SK-N-SH treated with all-trans-retinoic acid at 6 μM for 48 hours (cell line): ENCODE results near the gene HRH2.

ENCODE experiments used
- ATAC-seq: fragments of 200-7000 bp; cut with Tn5 transposase; 3 replicates; pipeline ENCODE4 v1.9.1; 2020; ENCODE audit warnings: mild to moderate bottlenecking, moderate library complexity
- ARNTL ChIP-seq: fragments of 450-650 bp; formaldehyde crosslinking; IDR thresholded peaks from 2 replicates; pipeline ENCODE4 v1.5.0; 2020; ENCODE audit warnings: low read depth, mild to moderate bottlenecking, moderate library complexity, borderline replicate concordance
- BACH2 ChIP-seq: fragments of 250-450 bp; sonication (Bioruptor Pico); IDR thresholded peaks from 2 replicates; pipeline ENCODE4 v1.9.0; 2021; ENCODE audit warnings: mild to moderate bottlenecking, borderline replicate concordance
- CSDC2 ChIP-seq: fragments of 250-450 bp; sonication (Bioruptor Pico); IDR thresholded peaks from 2 replicates; pipeline ENCODE4 v1.5.0; 2020; ENCODE audit warnings: mild to moderate bottlenecking, moderate library complexity
- ESRRG ChIP-seq: fragments of 250-450 bp; sonication (Bioruptor Pico); IDR thresholded peaks from 2 replicates; pipeline ENCODE4 v1.6.1; 2021; ENCODE audit warnings: mild to moderate bottlenecking
- GLIS3 ChIP-seq: fragments of 250-450 bp; sonication (Bioruptor Pico); IDR thresholded peaks from 2 replicates; pipeline ENCODE4 v1.5.0; 2020; ENCODE audit warnings: mild to moderate bottlenecking, moderate library complexity
- ISL1 ChIP-seq: fragments of 250-450 bp; sonication (Bioruptor Pico); IDR thresholded peaks from 2 replicates; pipeline ENCODE4 v2.1.2; 2022; ENCODE audit warnings: mild to moderate bottlenecking, moderate library complexity
- OSR1 ChIP-seq: fragments of 250-450 bp; sonication (Bioruptor Pico); IDR thresholded peaks from 2 replicates; pipeline ENCODE4 v1.8.0; 2022; ENCODE audit warnings: moderate library complexity, mild to moderate bottlenecking, inconsistent platforms
- PPARA ChIP-seq: fragments of 250-450 bp; sonication (Bioruptor Pico); IDR thresholded peaks from 2 replicates; pipeline ENCODE4 v1.5.0; 2020; ENCODE audit warnings: mild to moderate bottlenecking, borderline replicate concordance
- RARB ChIP-seq: fragments of 250-450 bp; sonication (Bioruptor Pico); IDR thresholded peaks from 2 replicates; pipeline ENCODE4 v1.8.0; 2021; ENCODE audit warnings: mild to moderate bottlenecking, moderate library complexity
- SNAI2 ChIP-seq: fragments of 250-450 bp; sonication (Bioruptor Pico); IDR thresholded peaks from 2 replicates; pipeline ENCODE4 v1.5.0; 2020; ENCODE audit warnings: mild to moderate bottlenecking, moderate library complexity
- TCF4 ChIP-seq: fragments of 250-450 bp; sonication (Bioruptor Pico); IDR thresholded peaks from 2 replicates; pipeline ENCODE4 v1.8.0; 2021; ENCODE audit warnings: mild to moderate bottlenecking, moderate library complexity, borderline replicate concordance
- TOX ChIP-seq: fragments of 250-450 bp; sonication (Bioruptor Pico); IDR thresholded peaks from 2 replicates; pipeline ENCODE4 v1.8.0; 2021; ENCODE audit warnings: mild to moderate bottlenecking, moderate library complexity, borderline replicate concordance
- ZFP3 ChIP-seq: fragments of 250-450 bp; sonication (Bioruptor Pico); IDR thresholded peaks from 2 replicates; pipeline ENCODE4 v1.5.0; 2020; ENCODE audit warnings: mild to moderate bottlenecking, moderate library complexity
- ZFP30 ChIP-seq: fragments of 450-650 bp; formaldehyde crosslinking; IDR thresholded peaks from 2 replicates; pipeline ENCODE4 v1.5.0; 2022; ENCODE audit warnings: mild to moderate bottlenecking, moderate library complexity
- ZNF565 ChIP-seq: fragments of 450-650 bp; formaldehyde crosslinking; conservative IDR thresholded peaks from 2 replicates; pipeline ENCODE4 v1.5.0; 2020; ENCODE audit warnings: low read depth, mild to moderate bottlenecking, moderate library complexity
- ZNF70 ChIP-seq: fragments of 450-650 bp; formaldehyde crosslinking; IDR thresholded peaks from 2 replicates; pipeline ENCODE4 v1.5.0; 2020; ENCODE audit warnings: mild to moderate bottlenecking, moderate library complexity
- ZNF8 ChIP-seq: fragments of 450-650 bp; formaldehyde crosslinking; IDR thresholded peaks from 2 replicates; pipeline ENCODE4 v1.5.0; 2020; ENCODE audit warnings: mild to moderate bottlenecking, moderate library complexity
- TF ChIP-seq, protein P1 (sequence below): fragments of 250-450 bp; sonication (Bioruptor Pico); IDR thresholded peaks from 2 replicates; pipeline ENCODE4 v1.8.0; 2021; ENCODE audit warnings: low read depth, mild to moderate bottlenecking, moderate library complexity, borderline replicate concordance
- TF ChIP-seq, protein P2 (sequence below): fragments of 250-450 bp; sonication (Bioruptor Pico); IDR thresholded peaks from 2 replicates; pipeline ENCODE4 v1.5.1; 2020; ENCODE audit warnings: low read depth, mild to moderate bottlenecking, moderate library complexity
- TF ChIP-seq, protein P3 (sequence below): fragments of 250-450 bp; sonication (Bioruptor Pico); IDR thresholded peaks from 2 replicates; pipeline ENCODE4 v1.5.0; 2020; ENCODE audit warnings: mild to moderate bottlenecking, moderate library complexity
- TF ChIP-seq, protein P4 (sequence below): fragments of 250-450 bp; sonication (Bioruptor Pico); IDR thresholded peaks from 2 replicates; pipeline ENCODE4 v1.8.0; 2020; ENCODE audit warnings: mild to moderate bottlenecking, moderate library complexity, borderline replicate concordance
- TF ChIP-seq, protein P5 (sequence below): fragments of 250-450 bp; sonication (Bioruptor Pico); IDR thresholded peaks from 2 replicates; pipeline ENCODE4 v1.5.1; 2021; ENCODE audit warnings: mild to moderate bottlenecking, moderate library complexity

The HRH2 gene

DNA sequence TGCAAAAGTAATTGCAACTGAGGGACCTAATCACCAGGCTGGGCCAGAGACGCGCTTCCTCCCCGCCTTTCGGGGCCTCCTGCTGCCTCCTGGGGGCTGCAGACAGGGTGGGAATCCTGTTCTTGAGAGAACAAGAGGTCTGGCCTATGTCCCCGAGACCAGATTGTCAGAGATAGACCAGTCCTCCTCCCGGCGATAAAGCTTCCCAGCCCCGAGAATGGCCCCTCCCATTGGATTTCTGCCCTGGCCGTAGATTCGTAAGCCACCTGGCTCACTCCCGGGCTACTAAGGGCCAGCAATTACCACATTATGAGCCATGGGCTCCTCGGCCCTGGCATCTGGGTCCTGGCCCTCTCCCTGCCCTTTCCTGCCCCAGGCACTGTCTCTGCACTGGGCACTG is 70.4 kb downstream of the HRH2 start (continued):
- no peak for TF ChIP-seq ZNF565 (CRISPR knock-in tag)
- no peak for TF ChIP-seq ZNF8 (CRISPR knock-in tag)
- TF ChIP-seq, protein P1, sequence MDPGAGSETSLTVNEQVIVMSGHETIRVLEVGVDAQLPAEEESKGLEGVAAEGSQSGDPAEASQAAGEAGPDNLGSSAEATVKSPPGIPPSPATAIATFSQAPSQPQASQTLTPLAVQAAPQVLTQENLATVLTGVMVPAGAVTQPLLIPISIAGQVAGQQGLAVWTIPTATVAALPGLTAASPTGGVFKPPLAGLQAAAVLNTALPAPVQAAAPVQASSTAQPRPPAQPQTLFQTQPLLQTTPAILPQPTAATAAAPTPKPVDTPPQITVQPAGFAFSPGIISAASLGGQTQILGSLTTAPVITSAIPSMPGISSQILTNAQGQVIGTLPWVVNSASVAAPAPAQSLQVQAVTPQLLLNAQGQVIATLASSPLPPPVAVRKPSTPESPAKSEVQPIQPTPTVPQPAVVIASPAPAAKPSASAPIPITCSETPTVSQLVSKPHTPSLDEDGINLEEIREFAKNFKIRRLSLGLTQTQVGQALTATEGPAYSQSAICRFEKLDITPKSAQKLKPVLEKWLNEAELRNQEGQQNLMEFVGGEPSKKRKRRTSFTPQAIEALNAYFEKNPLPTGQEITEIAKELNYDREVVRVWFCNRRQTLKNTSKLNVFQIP: no peak
- no peak for TF ChIP-seq TCF4 (CRISPR knock-in tag)
- TF ChIP-seq SNAI2 (CRISPR knock-in tag): no peak
- TF ChIP-seq ARNTL: no peak

DNA sequence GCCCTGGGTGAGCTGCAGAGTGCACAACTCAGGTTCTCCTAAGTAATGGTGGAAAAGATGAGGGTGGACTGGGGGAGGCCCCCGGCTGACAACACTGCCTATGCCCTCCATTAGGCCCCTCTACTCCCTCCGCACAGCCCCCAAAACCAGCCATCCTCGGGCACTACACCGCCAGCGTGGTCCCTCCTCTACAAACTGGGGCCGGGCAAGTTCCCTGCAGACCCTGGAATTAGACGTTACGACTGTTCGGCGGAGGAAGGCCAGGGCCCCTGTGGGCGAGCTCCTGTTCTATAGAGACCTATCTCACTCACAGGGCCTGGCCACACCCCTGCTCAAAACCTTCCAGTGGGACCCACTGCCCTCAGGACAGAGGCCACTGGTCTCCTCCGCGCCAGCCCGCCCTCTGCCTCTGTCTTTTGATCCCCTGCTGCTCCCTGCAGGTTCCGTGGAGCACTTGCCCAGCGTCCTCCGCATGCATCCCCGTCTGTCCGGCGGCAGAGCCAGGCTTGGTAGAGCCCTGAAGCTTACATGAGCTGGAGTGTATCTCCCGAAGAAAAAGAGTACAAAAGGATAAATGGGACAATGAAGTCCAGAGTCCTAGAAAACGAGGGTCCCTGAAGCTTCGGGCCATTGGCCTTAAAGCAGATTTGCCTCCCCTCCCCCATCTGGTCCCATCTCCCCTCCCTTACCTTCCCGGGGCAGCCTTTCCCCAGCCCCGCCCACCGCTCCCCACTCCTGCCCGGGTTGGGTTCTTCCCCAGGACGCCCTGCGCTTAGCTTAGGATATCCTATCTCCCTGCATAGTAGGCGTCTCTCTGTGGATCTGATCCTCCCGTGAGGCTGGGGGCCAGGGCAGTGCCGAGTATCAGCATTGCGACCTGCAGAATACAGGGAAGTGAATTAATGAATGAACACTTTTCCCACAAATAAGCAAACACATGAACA is 71.3 kb downstream of the HRH2 start:
- ATAC-seq: peak; percentile 38
- no peak for TF ChIP-seq OSR1 (CRISPR knock-in tag)
- TF ChIP-seq ARNTL: no peak
- TF ChIP-seq PPARA (CRISPR knock-in tag): no peak
- TF ChIP-seq ESRRG (CRISPR knock-in tag): no peak
- no peak for TF ChIP-seq ZFP3 (CRISPR knock-in tag)
- TF ChIP-seq, protein P2, sequence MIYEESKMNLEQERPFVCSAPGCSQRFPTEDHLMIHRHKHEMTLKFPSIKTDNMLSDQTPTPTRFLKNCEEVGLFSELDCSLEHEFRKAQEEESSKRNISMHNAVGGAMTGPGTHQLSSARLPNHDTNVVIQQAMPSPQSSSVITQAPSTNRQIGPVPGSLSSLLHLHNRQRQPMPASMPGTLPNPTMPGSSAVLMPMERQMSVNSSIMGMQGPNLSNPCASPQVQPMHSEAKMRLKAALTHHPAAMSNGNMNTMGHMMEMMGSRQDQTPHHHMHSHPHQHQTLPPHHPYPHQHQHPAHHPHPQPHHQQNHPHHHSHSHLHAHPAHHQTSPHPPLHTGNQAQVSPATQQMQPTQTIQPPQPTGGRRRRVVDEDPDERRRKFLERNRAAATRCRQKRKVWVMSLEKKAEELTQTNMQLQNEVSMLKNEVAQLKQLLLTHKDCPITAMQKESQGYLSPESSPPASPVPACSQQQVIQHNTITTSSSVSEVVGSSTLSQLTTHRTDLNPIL (CRISPR knock-in tag): no peak

DNA sequence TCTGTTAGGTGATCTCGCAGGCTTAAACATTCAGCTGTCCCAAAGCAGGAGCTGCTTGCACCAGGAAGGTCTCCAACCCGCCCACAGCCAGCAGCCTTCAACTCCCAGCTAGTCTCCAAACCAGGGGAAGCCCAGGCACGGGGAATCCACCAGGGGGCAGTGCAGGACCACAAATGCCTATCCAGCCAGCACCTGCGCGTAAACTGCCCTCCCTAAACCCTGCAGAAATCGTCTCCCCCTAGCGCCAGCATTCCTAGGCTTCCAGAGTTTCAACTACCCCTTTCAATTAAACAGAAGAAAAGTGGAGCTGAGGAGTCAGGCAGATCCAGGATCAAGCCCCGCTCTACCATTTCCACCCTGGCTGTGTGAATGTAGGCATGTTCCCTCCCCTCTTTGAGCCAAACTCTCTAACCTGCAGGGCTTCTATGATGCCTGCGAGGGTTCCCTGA is 72.0 kb downstream of the HRH2 start:
- peak; percentile 99 for ATAC-seq
- no peak for TF ChIP-seq BACH2 (CRISPR knock-in tag)

DNA sequence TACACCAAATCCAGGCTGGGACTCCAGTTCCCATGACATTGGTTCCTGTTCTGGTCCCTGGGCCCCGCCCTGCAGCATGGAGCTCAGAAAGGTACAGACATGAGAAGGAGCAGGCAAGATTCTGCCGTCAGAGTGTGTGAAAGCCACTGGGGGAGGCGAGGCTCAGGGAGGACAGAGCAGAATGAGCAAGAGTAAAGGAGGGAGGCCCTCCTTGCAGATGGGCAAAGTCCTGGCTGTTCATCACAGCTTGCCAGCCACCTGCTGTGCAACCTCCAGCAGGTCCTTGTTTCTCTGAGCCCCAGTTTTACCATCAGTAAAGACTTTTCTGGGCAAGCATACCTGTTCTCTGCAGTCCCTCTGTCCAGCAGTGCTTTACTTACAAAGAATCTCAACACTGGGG is 73.3 kb downstream of the HRH2 start:
- ATAC-seq: no peak
- TF ChIP-seq, protein P1: no peak
- TF ChIP-seq ZNF565 (CRISPR knock-in tag): no peak
- TF ChIP-seq ZNF70: no peak
- TF ChIP-seq, protein P3, sequence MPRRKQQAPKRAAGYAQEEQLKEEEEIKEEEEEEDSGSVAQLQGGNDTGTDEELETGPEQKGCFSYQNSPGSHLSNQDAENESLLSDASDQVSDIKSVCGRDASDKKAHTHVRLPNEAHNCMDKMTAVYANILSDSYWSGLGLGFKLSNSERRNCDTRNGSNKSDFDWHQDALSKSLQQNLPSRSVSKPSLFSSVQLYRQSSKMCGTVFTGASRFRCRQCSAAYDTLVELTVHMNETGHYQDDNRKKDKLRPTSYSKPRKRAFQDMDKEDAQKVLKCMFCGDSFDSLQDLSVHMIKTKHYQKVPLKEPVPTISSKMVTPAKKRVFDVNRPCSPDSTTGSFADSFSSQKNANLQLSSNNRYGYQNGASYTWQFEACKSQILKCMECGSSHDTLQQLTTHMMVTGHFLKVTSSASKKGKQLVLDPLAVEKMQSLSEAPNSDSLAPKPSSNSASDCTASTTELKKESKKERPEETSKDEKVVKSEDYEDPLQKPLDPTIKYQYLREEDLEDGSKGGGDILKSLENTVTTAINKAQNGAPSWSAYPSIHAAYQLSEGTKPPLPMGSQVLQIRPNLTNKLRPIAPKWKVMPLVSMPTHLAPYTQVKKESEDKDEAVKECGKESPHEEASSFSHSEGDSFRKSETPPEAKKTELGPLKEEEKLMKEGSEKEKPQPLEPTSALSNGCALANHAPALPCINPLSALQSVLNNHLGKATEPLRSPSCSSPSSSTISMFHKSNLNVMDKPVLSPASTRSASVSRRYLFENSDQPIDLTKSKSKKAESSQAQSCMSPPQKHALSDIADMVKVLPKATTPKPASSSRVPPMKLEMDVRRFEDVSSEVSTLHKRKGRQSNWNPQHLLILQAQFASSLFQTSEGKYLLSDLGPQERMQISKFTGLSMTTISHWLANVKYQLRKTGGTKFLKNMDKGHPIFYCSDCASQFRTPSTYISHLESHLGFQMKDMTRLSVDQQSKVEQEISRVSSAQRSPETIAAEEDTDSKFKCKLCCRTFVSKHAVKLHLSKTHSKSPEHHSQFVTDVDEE: no peak
- no peak for TF ChIP-seq OSR1 (CRISPR knock-in tag)
- no peak for TF ChIP-seq ARNTL
- TF ChIP-seq ESRRG (CRISPR knock-in tag): no peak
- TF ChIP-seq ZFP30 (CRISPR knock-in tag): no peak
- TF ChIP-seq, protein P4, sequence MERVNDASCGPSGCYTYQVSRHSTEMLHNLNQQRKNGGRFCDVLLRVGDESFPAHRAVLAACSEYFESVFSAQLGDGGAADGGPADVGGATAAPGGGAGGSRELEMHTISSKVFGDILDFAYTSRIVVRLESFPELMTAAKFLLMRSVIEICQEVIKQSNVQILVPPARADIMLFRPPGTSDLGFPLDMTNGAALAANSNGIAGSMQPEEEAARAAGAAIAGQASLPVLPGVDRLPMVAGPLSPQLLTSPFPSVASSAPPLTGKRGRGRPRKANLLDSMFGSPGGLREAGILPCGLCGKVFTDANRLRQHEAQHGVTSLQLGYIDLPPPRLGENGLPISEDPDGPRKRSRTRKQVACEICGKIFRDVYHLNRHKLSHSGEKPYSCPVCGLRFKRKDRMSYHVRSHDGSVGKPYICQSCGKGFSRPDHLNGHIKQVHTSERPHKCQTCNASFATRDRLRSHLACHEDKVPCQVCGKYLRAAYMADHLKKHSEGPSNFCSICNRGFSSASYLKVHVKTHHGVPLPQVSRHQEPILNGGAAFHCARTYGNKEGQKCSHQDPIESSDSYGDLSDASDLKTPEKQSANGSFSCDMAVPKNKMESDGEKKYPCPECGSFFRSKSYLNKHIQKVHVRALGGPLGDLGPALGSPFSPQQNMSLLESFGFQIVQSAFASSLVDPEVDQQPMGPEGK (CRISPR knock-in tag): no peak
- TF ChIP-seq ZFP3 (CRISPR knock-in tag): no peak
- TF ChIP-seq ISL1 (CRISPR knock-in tag): no peak
- TF ChIP-seq RARB (CRISPR knock-in tag): no peak
- TF ChIP-seq PPARA (CRISPR knock-in tag): no peak
- no peak for TF ChIP-seq CSDC2 (CRISPR knock-in tag)
- no peak for TF ChIP-seq GLIS3 (CRISPR knock-in tag)
- TF ChIP-seq TCF4 (CRISPR knock-in tag): no peak
- no peak for TF ChIP-seq BACH2 (CRISPR knock-in tag)
- TF ChIP-seq, protein P5, sequence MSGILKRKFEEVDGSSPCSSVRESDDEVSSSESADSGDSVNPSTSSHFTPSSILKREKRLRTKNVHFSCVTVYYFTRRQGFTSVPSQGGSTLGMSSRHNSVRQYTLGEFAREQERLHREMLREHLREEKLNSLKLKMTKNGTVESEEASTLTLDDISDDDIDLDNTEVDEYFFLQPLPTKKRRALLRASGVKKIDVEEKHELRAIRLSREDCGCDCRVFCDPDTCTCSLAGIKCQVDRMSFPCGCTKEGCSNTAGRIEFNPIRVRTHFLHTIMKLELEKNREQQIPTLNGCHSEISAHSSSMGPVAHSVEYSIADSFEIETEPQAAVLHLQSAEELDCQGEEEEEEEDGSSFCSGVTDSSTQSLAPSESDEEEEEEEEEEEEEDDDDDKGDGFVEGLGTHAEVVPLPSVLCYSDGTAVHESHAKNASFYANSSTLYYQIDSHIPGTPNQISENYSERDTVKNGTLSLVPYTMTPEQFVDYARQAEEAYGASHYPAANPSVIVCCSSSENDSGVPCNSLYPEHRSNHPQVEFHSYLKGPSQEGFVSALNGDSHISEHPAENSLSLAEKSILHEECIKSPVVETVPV (CRISPR knock-in tag): no peak
- TF ChIP-seq TOX (CRISPR knock-in tag): no peak
- TF ChIP-seq, all 23 proteins: peak for 0
